GM18505 (cell line): ENCODE results near the gene ITGAD.

Experiments
- ATAC-seq: cut with Tn5 transposase; IDR thresholded peaks from one replicate; pipeline ENCODE4 v1.9.1; 2021; ENCODE audit not compliant: unreplicated experiment
- POLR2A ChIP-seq: IDR thresholded peaks from 4 replicates; pipeline ENCODE4 v1.6.1; 2011; ENCODE audit warnings: borderline replicate concordance; ENCODE audit not compliant: insufficient read depth, insufficient read length; ENCODE audit errors: extremely low read depth

The ITGAD gene

DNA sequence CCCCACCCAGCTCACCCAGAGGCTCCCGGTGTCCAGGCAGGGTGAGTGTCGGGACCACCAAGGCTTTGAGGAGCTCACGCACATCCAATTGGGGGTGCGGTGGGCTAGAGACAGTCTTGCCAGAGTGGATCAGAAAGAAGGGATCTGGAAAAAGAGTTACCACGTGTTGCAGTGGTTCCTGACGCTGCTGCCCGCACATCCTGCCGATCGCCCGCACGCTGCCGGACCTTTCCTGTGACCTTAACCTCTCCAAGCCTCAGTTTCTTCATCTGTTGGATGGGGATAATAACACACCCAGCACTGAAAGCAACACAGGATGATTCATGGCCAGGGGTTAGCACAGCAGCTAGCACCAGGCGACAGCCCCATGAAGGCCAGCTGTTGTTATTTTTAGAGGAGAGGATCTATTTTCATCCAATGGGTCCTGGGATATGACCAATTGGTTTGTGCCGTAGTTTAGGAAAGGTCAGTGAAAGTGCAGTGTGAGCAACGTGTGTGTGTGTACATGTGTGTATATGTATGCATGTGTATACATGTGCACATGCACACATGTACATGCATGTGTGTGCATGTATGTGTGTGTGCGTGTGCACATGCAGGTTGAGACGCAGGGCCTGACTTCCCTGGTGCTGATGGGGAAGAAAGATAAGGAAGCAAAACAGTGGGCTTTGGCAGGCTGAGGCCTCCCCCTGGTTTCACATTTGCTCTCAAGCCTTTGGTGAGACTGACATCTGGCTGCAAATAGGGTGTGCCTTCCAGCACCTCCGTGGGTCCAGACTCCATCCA lies 35.6 kb upstream of the ITGAD start:
- TF ChIP-seq POLR2A = no peak
- no peak for ATAC-seq

DNA sequence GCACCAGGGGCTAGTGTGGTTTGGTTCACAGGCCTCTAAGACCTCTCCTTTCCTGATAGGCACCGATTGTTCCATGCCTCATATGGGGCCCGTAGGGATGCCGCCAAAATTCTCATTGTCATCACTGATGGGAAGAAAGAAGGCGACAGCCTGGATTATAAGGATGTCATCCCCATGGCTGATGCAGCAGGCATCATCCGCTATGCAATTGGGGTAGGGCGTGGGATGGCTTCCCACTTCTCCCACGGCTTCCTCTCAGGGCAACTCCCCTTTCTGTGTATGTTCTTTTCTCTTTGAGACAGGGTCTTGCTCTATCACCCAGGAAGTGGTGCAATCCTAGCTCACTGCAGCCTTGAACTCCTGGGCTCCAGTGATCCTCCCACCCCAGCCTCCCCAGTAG lies 32.9 kb upstream of the ITGAD start:
- no peak for ATAC-seq
- no peak for TF ChIP-seq POLR2A

DNA sequence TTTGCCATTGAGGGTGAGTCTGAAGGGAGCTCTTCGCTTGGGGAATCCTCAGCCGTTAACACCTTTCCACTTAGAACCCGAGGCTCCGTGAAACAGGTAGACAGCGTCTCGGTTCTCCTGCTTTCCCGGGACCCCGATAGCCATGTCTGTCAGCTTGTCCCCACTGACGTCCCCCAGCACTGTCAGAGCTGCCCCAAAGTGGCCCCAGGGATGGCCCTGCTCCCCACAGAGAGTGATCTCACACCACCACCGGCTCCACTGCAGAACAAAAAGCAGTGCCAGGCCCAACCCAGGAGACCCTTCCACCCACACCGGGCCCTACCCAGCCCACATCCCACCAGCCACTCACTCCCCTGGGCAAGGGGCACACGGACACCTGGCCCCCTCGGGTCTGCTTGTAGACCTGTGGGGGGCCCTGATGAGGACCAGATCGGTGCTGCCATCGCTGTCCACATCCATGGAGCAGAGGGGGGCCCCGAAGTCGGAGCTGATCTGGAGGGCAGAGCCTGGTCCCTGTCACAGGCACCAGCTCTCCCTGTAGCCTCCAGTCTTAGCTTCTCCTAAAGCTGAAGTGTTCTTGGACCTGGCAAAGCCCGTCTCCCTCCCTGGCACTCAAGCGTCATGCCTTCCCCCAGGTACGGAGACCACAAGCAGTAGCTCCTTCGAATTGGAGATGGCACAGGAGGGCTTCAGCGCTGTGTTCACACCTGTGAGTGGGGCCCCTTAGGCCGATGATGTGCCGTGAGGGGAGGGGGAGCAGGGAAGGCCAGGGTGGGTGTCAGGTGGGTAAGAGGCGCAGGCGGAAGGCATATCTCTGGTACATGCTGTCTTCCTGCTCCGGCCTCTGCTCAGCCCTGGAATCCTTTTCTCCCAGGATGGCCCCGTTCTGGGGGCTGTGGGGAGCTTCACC lies 31.7 kb upstream of the ITGAD start:
- TF ChIP-seq POLR2A = no peak
- ATAC-seq = no peak

DNA sequence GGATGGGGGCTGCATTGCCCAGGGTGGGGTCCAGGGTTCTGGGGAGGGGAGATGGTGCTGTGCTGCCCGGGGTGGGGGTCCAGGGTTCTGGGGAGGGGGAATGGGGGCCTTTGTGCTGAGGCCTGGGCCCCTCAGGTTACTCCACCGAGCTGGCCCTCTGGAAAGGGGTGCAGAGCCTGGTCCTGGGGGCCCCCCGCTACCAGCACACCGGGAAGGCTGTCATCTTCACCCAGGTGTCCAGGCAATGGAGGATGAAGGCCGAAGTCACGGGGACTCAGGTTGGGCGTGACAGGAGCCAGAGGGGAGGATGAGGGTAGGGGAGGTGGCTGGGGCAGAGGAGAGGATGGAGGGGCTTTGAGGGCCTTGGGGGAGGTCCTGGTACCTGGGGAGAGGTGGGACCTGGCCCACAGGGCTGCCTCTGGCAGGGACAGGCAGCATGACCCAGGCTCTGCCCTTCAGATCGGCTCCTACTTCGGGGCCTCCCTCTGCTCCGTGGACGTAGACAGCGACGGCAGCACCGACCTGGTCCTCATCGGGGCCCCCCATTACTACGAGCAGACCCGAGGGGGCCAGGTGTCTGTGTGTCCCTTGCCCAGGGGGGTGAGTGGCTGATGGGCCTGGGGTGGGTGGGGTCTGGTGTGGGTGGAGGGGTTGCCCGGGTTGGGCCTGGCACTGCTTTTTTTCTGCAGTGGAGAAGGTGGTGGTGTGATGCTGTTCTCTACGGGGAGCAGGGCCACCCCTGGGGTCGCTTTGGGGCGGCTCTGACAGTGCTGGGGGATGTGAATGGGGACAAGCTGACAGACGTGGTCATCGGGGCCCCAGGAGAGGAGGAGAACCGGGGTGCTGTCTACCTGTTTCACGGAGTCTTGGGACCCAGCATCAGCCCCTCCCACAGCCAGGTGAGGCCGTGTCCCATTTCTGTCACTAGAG lies 30.4 kb upstream of the ITGAD start:
- no peak for ATAC-seq
- no peak for TF ChIP-seq POLR2A

DNA sequence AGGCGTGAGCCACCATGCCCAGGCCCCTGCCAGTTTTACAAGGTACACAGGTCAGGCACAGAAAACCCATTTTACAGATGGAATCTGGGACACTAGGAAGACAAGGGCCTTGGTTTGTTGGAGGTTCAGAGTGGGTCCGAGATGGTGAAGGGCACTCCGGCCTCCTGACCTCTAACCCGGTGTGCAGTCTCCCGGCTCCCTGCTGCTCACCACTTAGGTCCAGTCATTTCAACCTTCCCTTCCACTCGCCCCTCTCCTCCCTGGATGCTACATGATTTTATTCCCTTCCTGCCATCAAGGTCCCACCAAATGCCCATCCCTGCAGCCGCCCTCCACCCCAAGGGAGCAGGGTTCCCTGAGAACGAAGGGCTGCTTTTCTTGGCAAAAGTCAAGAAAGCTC lies 29.4 kb upstream of the ITGAD start:
- no peak for ATAC-seq
- no peak for TF ChIP-seq POLR2A

DNA sequence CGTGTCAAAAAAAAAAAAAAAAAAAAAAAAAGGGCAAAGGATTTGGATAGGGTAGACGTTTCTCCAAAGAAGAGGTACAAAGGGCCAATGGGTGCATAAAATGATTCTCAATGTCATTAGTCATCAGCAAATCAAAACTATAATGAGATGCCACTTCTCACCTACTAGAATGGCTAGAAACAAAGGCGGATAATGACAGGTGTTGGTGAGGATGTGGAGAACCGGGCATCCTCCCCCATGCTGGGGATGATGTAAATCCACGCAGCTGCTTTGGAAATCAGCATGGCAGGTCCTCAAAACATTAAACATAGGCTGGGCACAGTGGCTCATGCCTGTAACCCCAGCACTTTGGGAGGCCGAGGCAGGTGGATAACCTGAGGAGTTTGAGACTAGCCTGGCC lies 28.7 kb upstream of the ITGAD start:
- TF ChIP-seq POLR2A = no peak
- ATAC-seq = no peak

DNA sequence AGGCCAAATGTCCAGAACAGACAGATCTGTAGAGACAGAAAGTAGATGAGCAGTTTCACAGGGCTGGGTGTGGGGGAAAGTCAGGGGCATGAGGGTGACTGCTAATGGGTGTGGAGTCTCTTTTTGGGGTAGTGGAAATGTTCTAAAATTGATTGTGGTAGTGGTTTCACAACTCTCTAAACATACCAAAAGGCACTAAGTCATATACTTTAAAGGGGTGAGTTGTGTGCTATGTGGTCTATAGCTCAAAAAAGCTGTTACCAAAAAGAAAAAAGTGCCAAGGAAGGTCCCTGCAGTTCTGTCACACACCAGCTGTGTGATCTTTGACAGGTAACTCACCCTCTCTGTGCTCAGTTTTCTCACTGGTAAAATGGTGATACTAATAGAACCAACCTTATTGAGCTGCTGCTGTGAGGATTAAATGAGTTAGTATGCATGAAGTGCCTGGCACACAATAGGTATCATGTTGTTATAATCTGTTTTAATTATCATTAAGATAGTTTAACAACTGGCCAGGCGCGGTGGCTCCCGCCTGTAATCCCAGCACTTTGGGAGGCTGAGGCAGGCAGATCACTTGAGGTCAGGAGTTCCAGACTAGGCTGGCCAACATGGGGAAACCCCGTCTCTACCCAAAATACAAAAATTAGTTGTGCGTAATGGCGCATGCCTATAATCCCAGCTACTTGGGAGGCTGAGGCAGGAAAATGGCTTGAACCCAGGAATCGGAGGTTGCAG lies 27.8 kb upstream of the ITGAD start:
- no peak for TF ChIP-seq POLR2A
- peak; percentile 79 for ATAC-seq

DNA sequence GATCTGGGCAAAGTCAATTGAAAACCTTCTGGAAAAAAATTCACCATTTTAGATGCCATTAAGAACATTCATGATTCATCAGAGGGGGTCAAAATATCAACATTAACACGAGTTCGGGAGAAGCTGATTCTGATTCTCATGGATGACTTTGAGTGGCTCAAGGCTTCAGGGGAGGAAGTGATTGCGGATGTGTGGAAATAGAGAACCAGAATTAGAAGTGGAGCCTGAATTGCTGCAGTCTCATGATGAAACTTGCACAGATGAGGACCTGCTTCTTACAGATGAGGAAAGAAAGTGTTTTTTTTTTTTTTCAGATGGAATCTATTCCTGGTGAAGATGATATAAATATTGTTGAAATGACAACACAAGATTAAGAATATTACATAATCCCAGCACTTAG lies 25.3 kb upstream of the ITGAD start:
- ATAC-seq = no peak

DNA sequence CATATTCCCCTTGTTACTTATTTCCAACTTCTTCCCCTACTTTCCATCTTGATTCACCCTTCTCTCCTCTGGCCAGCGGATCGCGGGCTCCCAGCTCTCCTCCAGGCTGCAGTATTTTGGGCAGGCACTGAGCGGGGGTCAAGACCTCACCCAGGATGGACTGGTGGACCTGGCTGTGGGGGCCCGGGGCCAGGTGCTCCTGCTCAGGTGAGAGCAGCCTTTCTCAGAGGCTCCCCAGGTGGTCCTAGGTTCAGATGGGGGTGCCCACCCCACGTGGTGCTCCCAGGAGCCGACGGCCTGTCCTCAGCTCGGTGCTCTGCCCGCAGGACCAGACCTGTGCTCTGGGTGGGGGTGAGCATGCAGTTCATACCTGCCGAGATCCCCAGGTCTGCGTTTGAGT lies 22.1 kb upstream of the ITGAD start:
- no peak for ATAC-seq
- no peak for TF ChIP-seq POLR2A

More for the DNA sequence above, 25.3 kb upstream of the ITGAD start:
- TF ChIP-seq POLR2A = no peak

DNA sequence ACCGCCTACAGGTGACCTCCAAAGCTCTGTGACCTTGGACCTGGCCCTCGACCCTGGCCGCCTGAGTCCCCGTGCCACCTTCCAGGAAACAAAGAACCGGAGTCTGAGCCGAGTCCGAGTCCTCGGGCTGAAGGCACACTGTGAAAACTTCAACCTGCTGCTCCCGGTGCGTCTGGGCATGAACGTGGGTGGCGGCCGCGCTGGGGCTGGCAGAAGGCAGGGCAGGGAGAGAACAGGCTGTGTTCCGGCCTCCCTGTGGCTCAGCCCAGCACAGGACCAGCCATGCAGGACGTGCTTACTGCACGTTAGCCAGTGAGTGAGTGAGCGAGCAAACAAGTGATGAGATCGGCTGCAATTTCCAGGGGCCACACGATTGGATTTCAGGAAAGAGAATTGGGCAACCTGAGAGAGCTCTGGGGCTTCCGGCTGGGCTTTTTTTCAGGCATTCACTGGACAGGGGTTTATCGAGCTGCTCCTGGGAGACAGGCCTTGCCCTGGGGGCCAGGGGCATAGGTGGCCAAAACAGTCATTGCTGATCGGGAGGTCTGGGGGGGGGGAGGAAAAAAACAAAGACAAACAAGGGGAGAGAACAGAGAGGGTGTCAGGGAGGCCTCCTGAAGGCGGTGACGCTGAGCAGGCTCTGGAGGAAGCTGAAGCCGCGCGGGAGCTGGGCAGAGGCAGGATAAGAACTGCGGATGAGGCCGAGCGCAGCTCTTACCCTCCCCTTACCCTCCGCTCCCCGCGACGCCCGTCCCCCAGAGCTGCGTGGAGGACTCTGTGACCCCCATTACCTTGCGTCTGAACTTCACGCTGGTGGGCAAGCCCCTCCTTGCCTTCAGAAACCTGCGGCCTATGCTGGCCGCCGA lies 21.3 kb upstream of the ITGAD start:
- TF ChIP-seq POLR2A = no peak
- no peak for ATAC-seq

DNA sequence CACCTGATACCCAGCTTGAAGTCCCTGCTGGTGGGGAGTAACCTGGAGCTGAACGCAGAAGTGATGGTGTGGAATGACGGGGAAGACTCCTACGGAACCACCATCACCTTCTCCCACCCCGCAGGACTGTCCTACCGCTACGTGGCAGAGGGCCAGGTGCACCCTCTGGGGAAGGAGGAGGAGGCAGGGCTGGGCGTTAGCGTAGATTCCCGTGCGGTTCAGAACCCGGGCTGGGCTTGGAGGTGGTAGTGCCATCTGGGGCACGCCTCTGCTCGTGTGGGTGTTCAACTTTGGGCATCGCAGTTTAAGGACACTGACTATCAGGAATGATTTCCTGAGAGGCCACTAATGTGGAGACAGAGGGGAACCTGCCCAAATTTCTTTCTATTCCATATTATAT lies 19.9 kb upstream of the ITGAD start:
- no peak for ATAC-seq
- no peak for TF ChIP-seq POLR2A
